T-helper 2 cell treated with Interferon-gamma antibody and Interleukin-4, amounts not matched to agents 5 μg/mL and 100 μg/mL, for 36 hours (primary cell): ENCODE data around the gene CCDC134.
A peak's percentile ranks its signal among the peaks of the same experiment; 100 is the strongest.

Source experiments
- DNase-seq: peaks from one replicate; pipeline ENCODE4 v3.0.0; 2021; ENCODE audit warnings: low spot score
- H3K27ac Mint-ChIP-seq: one replicate; pipeline ENCODE4 v1.8.0; 2021; ENCODE audit warnings: mild to moderate bottlenecking, mixed read lengths
- H3K27me3 Mint-ChIP-seq: one replicate; pipeline ENCODE4 v1.8.0; 2021; ENCODE audit warnings: low read depth, mixed read lengths
- H3K36me3 Mint-ChIP-seq: one replicate; pipeline ENCODE4 v1.8.0; 2021; ENCODE audit warnings: low read depth, mixed read lengths
- H3K4me1 Mint-ChIP-seq: one replicate; pipeline ENCODE4 v1.8.0; 2021; ENCODE audit warnings: low read depth, mixed read lengths
- H3K4me3 Mint-ChIP-seq: one replicate; pipeline ENCODE4 v1.8.0; 2022; ENCODE audit warnings: mild to moderate bottlenecking, moderate library complexity, mixed read lengths
- H3K9me3 Mint-ChIP-seq: one replicate; pipeline ENCODE4 v1.8.0; 2021; ENCODE audit warnings: mixed read lengths

CCDC134 gene

DNA sequence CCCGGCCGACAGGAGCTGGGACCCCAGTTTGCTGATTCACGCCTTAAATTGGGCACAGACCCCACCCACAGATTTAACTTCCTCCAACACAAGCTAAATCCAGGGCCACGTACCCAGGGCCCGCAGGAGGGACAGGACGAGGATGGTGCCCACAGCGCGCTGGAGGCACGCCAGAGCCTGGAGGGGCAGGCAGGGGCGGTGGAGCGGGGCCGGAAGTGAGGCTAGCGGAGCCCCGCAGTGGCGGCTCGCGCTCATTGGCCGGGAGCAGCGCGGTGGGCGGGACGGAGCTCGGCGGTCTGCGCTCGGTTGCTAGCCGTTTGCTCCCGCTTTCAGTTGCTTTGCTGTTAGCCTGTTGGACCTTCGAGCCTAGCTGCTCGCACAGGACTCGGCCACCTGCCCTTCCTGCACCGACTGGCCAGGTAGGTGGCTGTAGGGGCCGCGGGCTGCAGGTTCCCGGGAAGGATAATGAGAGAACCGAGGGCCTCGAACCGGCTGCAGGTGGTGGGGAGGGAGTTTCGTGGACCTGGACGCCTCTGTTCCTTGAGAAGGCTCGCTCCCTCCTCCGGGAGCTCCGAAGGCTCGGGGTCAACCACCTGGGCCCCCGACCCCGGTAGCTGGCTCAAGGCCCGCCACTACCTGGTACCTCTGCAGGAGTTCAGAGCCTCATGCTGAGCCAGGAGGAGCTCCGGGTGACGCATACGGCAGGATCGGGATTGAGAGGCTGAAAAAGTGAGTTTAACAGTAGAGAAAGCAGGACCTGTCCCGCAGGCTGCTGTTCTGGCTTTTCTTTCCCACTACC is at the start of gene CCDC134:
TSS of gene CCDC134 (plus strand) at position 332 of the 799 bp plus-strand sequence. CDS start 8,212 bp downstream, outside the sequence.
- peak; percentile 92 for DNase-seq
- no peaks in the 10 kb centered on the region for H3K9me3 Mint-ChIP-seq
- peaks cover 14% of the 10 kb centered on the region for H3K36me3 Mint-ChIP-seq
- no peaks in the 10 kb centered on the region for H3K27me3 Mint-ChIP-seq
- peak within 1 kb of the TSS; percentile 91 for H3K4me3 Mint-ChIP-seq
- H3K27ac Mint-ChIP-seq: peak within 1 kb of the TSS; percentile 98
- H3K4me1 Mint-ChIP-seq: peaks cover 33% of the 10 kb centered on the region

DNA sequence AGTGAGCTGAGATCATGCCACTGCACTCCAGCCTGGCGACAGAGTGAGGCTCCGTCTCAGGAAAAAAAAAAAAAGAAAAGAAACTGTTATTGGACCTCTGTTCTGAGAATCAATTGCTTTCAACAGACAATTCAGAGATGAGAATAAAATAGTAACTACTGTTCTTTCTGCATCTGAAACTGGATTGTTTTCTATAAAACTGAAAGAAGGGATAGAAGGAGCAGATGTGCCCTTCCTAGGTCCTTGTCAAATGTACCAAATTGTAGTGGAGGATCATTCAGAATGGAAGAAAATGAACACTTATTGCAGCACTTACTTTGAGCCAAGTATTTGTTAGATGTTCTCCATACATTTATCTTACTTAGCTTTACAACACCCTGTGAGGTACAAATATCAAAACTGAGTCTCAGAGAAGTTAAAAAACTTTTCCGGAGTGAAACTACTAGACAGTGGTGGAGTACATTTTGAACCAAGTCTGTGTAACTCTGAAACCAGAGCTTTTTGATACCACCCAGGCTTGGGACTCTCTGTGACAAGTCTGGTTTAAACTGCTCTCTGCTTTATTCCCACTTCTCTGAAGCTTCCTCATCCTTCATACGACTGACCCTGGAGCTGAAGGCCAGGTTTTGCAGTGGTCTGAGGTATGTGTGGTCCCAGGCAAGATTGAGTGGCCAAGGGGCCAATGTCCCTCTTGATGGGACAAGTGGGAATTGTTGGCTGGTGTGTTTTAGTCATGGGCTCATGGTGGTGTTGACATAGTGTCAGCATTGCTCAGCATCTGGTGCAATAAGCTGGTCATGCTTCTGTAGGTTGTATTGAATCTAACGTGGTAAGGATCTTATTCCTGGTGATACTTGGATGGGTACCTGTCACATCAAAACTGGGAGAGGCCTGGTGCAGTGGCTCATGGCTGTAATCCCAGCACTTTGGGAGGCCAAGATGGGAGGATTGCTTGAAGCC is 48.2 kb upstream of the CCDC134 start:
- Mint-ChIP-seq H3K27me3 (peaks cover 8% of the 10 kb centered on the region), H3K27ac (peak overlapping the region; percentile 33), H3K9me3 (no peaks in the 10 kb centered on the region), H3K4me3 (no peak overlapping the region), H3K4me1 (no peaks in the 10 kb centered on the region), H3K36me3 (no peaks in the 10 kb centered on the region)
- no peak for DNase-seq

DNA sequence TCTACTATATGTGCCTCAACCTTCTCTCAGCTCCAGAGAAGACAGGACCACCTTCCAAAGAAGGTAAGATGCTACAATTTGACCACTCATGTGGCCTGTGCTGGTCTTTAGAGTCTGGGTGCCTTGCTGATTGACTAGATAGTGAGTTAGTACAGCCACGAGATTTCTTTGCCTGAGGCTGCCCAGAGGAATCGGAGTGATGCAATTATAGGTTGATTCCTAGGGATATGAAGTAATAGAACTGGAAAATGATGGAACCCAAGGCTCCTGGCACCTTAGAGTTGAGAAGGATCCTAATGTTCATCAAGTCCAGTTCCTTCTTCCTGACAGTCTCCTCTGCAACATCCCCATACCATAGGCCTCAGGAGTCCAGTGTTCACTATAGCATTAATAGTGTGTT is 46.5 kb upstream of the CCDC134 start:
- no peak for DNase-seq
- Mint-ChIP-seq H3K27ac (no peak overlapping the region), H3K4me3 (no peak overlapping the region), H3K27me3 (peaks cover 5% of the 10 kb centered on the region), H3K9me3 (no peaks in the 10 kb centered on the region), H3K4me1 (no peaks in the 10 kb centered on the region), H3K36me3 (no peaks in the 10 kb centered on the region)

DNA sequence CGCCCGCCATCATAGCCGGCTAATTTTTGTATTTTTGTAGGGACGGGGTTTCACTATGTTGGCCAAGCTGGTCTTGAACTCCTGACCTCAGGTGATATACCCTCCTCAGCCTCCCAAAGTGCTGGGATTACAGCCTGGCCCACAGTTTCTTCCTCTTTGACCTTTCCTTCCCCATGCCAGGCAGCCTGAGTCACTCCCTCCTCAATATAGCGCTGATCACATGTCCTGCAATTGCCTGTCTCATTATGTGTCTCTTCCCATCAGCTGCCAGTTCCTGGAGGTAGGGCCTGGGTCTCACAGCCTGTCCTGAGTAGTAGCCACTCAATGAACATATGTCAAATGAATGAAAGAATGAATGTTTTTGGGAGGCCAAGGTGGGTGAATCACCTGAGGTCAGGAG is 43.0 kb upstream of the CCDC134 start:
- no peaks in the 10 kb centered on the region for H3K4me1 Mint-ChIP-seq
- H3K4me3 Mint-ChIP-seq: no peak overlapping the region
- DNase-seq: no peak
- no peak overlapping the region for H3K27ac Mint-ChIP-seq
- H3K9me3 Mint-ChIP-seq: no peaks in the 10 kb centered on the region
- no peaks in the 10 kb centered on the region for H3K36me3 Mint-ChIP-seq
- H3K27me3 Mint-ChIP-seq: no peaks in the 10 kb centered on the region

DNA sequence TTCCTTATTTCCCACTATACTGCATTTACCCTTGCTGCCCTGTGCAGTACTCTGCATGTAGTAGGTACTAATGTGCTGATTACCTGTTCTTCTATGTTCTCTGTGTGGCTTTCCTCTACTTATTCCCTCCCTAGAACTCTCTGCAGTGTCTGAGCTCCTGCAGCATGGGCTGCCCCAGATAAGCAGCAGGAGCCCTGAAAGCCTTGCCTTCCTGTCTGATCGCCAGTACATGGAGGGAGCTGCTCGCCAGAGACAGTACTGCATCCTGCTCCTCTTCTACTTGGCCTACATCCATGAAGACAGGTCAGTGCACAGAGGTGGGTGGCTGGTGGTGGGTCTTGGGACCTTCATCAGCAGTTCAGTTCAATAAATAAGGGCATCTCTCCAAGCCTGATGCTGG is 42.2 kb upstream of the CCDC134 start:
- Mint-ChIP-seq H3K9me3 (no peaks in the 10 kb centered on the region), H3K4me1 (peaks cover 2% of the 10 kb centered on the region), H3K36me3 (no peaks in the 10 kb centered on the region), H3K4me3 (no peak overlapping the region), H3K27ac (no peak overlapping the region), H3K27me3 (no peaks in the 10 kb centered on the region)
- no peak for DNase-seq

DNA sequence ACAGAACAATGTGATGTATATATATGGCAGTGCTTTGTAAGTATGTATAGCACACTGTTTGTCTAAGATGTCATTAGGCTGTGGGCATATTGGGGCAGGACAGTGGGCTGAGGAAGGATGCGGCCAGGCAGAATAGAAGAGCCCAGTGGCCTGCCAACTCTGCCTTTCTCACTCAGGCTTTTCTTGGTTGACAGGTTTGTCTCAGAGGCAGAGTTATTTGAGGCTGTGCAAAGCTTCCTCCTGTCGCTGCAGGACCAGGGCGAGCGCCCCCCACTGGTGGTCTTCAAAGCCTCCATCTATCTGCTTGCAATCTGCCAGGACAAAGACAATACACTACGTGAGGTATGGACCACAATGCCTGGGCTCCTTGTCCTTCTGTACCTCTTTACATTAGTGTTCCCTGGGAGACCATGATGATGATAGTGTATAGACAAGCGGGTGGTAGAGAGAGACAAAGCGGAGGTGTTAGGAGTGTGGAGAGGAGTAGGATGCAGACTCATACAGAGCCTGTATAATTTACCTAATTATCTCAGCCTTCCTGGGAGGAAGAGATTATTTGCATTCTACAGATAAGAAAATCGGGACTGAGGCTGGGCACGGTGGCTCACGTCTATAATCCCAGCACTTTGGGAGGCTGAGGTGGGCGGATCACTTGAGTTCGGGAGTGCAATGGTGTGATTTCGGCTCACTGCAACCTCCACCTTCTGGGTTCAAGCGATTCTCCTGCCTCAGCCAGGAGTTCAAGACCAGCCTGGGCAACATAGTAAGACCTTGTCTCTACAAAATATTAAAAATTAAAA is 37.3 kb upstream of the CCDC134 start:
- Mint-ChIP-seq H3K4me1 (peaks cover 6% of the 10 kb centered on the region), H3K27ac (no peak overlapping the region), H3K4me3 (no peak overlapping the region), H3K36me3 (no peaks in the 10 kb centered on the region), H3K27me3 (peaks cover 2% of the 10 kb centered on the region), H3K9me3 (no peaks in the 10 kb centered on the region)
- DNase-seq: no peak

DNA sequence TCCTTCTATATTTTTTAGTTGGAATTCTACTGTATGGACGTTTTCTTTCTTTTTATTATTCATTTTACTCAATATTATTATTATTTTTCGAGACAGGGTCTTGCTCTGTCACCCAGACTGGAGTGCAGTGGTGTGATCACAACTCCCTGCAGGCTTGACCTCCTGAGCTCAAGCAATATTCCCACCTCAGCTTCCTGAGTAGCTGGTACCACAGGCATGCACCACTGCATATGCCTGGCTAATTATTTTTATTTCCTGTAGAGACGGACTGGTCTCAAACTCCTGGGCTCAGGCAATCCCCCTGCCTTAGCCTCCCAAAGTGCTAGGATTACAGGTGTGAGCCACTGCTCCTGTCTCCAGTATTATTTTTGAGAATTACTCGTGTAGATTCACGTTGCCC is 34.0 kb upstream of the CCDC134 start:
- Mint-ChIP-seq H3K36me3 (no peaks in the 10 kb centered on the region), H3K9me3 (no peaks in the 10 kb centered on the region), H3K4me3 (no peak overlapping the region), H3K27me3 (peaks cover 2% of the 10 kb centered on the region), H3K27ac (no peak overlapping the region), H3K4me1 (peaks cover 9% of the 10 kb centered on the region)
- no peak for DNase-seq

DNA sequence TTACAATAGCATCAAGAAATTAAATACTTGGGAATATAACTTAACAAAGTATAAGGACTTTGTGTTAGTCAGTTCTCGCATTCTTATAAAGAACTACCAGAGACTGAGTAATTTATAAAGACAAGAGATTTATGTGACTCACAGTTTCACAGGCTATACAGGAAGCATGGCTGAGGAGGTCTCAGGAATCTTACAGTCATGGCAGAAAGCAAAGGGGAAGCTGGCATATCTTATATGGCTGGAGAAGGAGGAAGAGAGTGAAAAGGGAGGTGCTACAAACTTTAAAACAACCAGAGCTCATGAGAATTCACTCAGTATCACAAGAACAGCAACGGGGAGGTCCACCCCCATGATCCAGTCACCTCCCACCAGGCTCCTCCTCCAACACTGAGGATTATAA is 32.0 kb upstream of the CCDC134 start:
- DNase-seq: no peak
- Mint-ChIP-seq H3K4me1 (peaks cover 4% of the 10 kb centered on the region), H3K27ac (no peak overlapping the region), H3K4me3 (no peak overlapping the region), H3K9me3 (no peaks in the 10 kb centered on the region), H3K27me3 (peaks cover 2% of the 10 kb centered on the region), H3K36me3 (no peaks in the 10 kb centered on the region)

DNA sequence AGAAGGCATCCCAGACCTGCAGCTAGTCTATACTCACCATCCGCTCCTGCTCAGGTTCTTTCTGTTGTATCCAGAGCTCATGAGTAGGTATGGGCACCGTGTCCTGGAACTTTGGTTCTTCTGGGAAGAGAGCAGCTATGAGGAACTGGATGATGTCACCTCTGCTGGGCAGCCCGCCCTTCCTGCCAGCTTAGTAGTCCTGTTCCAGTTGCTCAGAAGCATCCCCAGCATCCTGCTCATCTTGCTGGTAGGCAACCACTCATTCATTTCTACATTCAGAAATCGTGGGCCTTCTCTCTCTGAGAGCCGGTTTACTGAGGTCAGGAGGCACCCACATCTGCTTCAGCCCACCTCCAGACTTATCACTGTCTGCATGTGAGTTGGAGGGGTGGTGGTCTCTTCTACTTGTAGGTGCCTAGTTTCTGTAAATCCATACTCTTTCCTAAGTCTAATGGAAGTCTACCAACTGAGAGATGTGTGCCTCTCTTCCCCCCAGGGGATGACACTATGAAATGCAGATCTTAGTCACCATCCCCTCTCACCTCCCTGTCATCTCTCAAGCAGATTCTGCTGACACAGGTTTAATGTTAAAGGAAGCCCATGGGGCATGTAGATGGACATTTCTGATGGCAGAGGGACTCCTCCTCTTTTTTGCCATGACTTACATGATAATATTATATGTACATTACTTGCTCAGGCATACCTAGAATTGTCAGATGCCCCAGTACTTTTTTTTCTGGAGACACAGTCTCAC is 29.6 kb upstream of the CCDC134 start:
- DNase-seq: no peak
- Mint-ChIP-seq H3K27ac (no peak overlapping the region), H3K36me3 (no peaks in the 10 kb centered on the region), H3K4me3 (no peak overlapping the region), H3K9me3 (no peaks in the 10 kb centered on the region), H3K27me3 (no peaks in the 10 kb centered on the region), H3K4me1 (peaks cover 4% of the 10 kb centered on the region)

DNA sequence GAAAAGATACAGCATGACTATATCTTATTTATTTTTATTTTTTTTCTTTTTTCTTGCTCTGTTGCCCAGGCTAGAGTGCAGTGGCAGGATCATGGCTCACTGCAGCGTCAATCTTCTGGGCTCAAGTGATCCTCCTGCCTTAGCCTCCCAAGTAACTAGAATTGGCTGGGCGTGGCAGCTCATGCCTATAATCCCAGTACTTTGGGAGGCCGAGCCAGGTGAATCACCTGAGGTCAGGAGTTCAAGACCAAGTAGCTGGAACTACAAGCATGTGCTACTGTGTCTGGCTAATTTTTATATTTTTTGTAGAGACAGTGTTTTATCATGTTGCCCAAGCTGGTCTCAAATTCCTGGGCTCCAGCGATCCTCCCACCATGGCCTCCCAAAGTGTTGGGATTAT is 28.3 kb upstream of the CCDC134 start:
- Mint-ChIP-seq H3K27ac (no peak overlapping the region), H3K9me3 (no peaks in the 10 kb centered on the region), H3K4me3 (no peak overlapping the region), H3K4me1 (peaks cover 4% of the 10 kb centered on the region), H3K27me3 (no peaks in the 10 kb centered on the region), H3K36me3 (no peaks in the 10 kb centered on the region)
- DNase-seq: no peak

DNA sequence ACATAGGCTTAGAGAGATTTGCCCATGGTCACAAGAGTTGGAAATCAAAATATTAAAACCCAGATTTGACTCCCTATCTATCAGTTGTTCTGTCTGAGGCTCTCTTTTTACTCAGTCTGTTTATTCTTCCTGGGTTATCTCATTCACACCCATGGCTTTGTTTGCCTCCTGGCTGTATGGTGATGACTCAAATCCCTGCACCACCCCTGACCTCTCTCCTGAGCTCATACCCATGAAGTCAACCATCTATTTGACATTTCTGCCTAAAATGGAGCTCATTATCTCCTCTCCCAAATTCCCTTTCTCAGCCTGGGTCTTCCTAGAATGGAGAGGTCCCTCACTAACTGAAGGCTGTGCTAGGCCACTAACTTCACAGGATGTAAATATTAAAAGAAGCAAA is 27.8 kb upstream of the CCDC134 start:
- Mint-ChIP-seq H3K9me3 (no peaks in the 10 kb centered on the region), H3K27ac (no peak overlapping the region), H3K4me1 (peaks cover 4% of the 10 kb centered on the region), H3K27me3 (no peaks in the 10 kb centered on the region), H3K4me3 (no peak overlapping the region), H3K36me3 (no peaks in the 10 kb centered on the region)
- no peak for DNase-seq

DNA sequence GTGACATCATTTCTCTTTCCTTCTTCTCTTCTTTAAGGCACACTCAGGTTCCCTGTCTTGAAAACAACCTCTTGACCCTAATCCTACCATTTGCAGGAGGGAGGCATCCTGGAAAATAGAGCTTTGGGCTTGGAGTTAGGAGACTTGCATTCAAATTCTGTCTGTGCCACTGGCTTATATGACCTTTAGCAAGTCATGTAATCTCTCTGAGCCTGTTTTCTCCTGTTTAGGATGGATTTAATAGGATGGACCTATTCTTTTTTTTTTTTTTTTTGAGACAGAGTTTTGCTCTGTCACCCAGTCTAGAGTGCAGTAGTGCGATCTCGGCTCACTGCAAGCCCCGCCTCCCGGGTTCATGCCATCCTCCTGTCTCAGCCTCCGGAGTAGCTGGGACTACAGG is 25.1 kb upstream of the CCDC134 start:
- peaks cover 10% of the 10 kb centered on the region for H3K4me1 Mint-ChIP-seq
- H3K4me3 Mint-ChIP-seq: no peak overlapping the region
- no peak overlapping the region for H3K27ac Mint-ChIP-seq
- DNase-seq: no peak
- H3K36me3 Mint-ChIP-seq: no peaks in the 10 kb centered on the region
- H3K9me3 Mint-ChIP-seq: no peaks in the 10 kb centered on the region
- no peaks in the 10 kb centered on the region for H3K27me3 Mint-ChIP-seq

DNA sequence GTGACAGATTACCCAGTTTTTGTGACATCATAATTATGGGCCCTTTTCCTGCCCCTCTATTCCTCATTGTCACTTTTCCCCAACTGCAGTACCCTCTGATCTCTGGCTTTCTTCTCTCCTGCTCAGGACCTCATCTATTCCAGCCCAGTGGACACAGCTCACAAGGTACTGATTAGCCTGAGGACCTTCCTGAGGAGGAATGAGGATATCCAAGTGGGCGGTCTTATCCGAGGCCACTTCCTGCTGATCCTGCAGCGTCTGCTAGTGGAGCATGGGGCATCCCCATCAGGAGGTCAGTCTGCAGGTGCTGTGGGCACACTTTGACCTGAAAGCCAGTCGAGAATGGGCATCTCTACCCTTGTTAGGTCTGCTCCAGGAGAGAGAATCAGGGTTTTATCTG is 24.5 kb upstream of the CCDC134 start:
- H3K36me3 Mint-ChIP-seq: no peaks in the 10 kb centered on the region
- peaks cover 14% of the 10 kb centered on the region for H3K4me1 Mint-ChIP-seq
- no peaks in the 10 kb centered on the region for H3K9me3 Mint-ChIP-seq
- H3K4me3 Mint-ChIP-seq: no peak overlapping the region
- H3K27ac Mint-ChIP-seq: no peak overlapping the region
- H3K27me3 Mint-ChIP-seq: no peaks in the 10 kb centered on the region
- DNase-seq: no peak
